Gastrocnemius medialis (tissue), 4 donors: ENCODE results near the gene HLA-DQA1. TPM values are rescaled to one million over a fixed set of nuclear protein-coding genes. Genes with fewer than 3 reads are reported as not detected.

Experiments used
- ATAC-seq, 2 donors: fragments of 150-250 bp; one replicate each; pipeline ENCODE4 v1.9.1; 2016
- DNase-seq, 2 donors: peaks; one replicate each; pipeline ENCODE4 v3.0.0-alpha.2; 2019
- H3K27ac ChIP-seq, 4 donors: fragments of 200-600 bp; sonication (generic); 1 replicate in 1 of 4; 2 replicates in 3 of 4; pipeline ENCODE4 v1.5.1; 2016 to 2018; ENCODE audit warnings: mild to moderate bottlenecking in 2 of 4, moderate library complexity in 1 of 4
- H3K27me3 ChIP-seq, 3 donors: fragments of 200-600 bp; sonication (generic) in 2 of 3; 1 replicate in 1 of 3; 2 replicates in 2 of 3; pipeline versions ENCODE4 v1.5.1 to v1.6.0; 2016 to 2019; ENCODE audit warnings: mild to moderate bottlenecking in 1 of 3, moderate library complexity in 1 of 3
- H3K36me3 ChIP-seq, 2 donors: fragments of 200-600 bp; sonication (generic) in 1 of 2; one replicate each; pipeline ENCODE4 v1.5.1; 2017 to 2018
- H3K4me1 ChIP-seq, 2 donors: fragments of 200-600 bp; sonication (generic) in 1 of 2; one replicate each; pipeline ENCODE4 v1.5.1; 2016 to 2017; ENCODE audit warnings: mild to moderate bottlenecking in 2 of 2
- H3K4me3 ChIP-seq, 4 donors: fragments of 200-600 bp; sonication (generic) in 3 of 4; 1 replicate in 1 of 4; 2 replicates in 3 of 4; pipeline ENCODE4 v1.5.1; 2016 to 2019; ENCODE audit warnings: mild to moderate bottlenecking in 2 of 4
- H3K9me3 ChIP-seq, 3 donors: fragments of 200-600 bp; sonication (generic) in 2 of 3; 1 replicate in 1 of 3; 2 replicates in 2 of 3; pipeline ENCODE4 v1.5.1; 2016 to 2019
- POLR2A ChIP-seq, 2 donors: fragments of 450-650 bp; IDR thresholded peaks; one replicate each; pipeline ENCODE4 v1.6.1; 2017; ENCODE audit warnings: antibody characterized with exemption in 2 of 2, mild to moderate bottlenecking in 2 of 2, moderate library complexity in 2 of 2
- in situ Hi-C, 4 donors: fragments of 200-750 bp; cut with MboI; loops; one replicate each; pipeline versions ENCODE4 v1.15.0 to v1.8.0; 2017; ENCODE audit warnings: low sequenced_read_pairs in 4 of 4
- intact Hi-C: fragments of 100-400 bp; cut with DNase I; formaldehyde crosslinking; loops from one replicate; pipeline ENCODE4 v1.15.1; 2023; ENCODE audit warnings: low total_unique reads
- total RNA-seq, 4 donors: library from RNA; depleted of rRNA; stranded (reverse); fragments of >200 nt; gene quantifications; one replicate each; pipeline versions ENCODE4 v1.1.0 to v1.2.3, GENCODE V29; 2016
- TF ChIP-seq, protein P1 (sequence below), 5 experiments: fragments of 450-650 bp in 3 of 5; fragments of 200-600 bp in 2 of 5; sonication (generic) in 2 of 5; IDR thresholded peaks in 4 of 5; conservative IDR thresholded peaks in 1 of 5; 1 replicate in 4 of 5; 2 replicates in 1 of 5; pipeline ENCODE4 v1.5.1; 2016 to 2019; ENCODE audit warnings: antibody characterized with exemption in 5 of 5, mild to moderate bottlenecking in 3 of 5, moderate library complexity in 3 of 5

The HLA-DQA1 gene
- total RNA-seq, 4 donors from 2014 or later = 0.66 to 3.5 (median 1.5) TPM; not detected in 1

- Histone ChIP-seq H3K9me3 (no peaks in the 10 kb centered on the region), H3K4me1 (no peaks in the 10 kb centered on the region), H3K27ac (no peak overlapping the region), H3K4me3 (no peak overlapping the region), H3K36me3 (no peaks in the 10 kb centered on the region), H3K27me3 (no peaks in the 10 kb centered on the region)
- intact Hi-C loops (no loop called here), in situ Hi-C loops (loop anchor here in 1 of 4 donors (25.0 kb wide), 1 partner anchor 110 kb away; no protein-coding TSS in a partner anchor)
- TF ChIP-seq, protein P1, sequence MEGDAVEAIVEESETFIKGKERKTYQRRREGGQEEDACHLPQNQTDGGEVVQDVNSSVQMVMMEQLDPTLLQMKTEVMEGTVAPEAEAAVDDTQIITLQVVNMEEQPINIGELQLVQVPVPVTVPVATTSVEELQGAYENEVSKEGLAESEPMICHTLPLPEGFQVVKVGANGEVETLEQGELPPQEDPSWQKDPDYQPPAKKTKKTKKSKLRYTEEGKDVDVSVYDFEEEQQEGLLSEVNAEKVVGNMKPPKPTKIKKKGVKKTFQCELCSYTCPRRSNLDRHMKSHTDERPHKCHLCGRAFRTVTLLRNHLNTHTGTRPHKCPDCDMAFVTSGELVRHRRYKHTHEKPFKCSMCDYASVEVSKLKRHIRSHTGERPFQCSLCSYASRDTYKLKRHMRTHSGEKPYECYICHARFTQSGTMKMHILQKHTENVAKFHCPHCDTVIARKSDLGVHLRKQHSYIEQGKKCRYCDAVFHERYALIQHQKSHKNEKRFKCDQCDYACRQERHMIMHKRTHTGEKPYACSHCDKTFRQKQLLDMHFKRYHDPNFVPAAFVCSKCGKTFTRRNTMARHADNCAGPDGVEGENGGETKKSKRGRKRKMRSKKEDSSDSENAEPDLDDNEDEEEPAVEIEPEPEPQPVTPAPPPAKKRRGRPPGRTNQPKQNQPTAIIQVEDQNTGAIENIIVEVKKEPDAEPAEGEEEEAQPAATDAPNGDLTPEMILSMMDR (IDR thresholded peaks at IDR 0.05 in 4 of 5, conservative IDR thresholded peaks at IDR 0.05 in 1 of 5) = no peak
- TF ChIP-seq POLR2A (IDR thresholded peaks at IDR 0.05) = no peak
- ATAC-seq = no peak
- DNase-seq = no peak
Measured at GRCh38 chr6:32597024-32597423, 40.2 kb upstream of the HLA-DQA1 start.

DNA sequence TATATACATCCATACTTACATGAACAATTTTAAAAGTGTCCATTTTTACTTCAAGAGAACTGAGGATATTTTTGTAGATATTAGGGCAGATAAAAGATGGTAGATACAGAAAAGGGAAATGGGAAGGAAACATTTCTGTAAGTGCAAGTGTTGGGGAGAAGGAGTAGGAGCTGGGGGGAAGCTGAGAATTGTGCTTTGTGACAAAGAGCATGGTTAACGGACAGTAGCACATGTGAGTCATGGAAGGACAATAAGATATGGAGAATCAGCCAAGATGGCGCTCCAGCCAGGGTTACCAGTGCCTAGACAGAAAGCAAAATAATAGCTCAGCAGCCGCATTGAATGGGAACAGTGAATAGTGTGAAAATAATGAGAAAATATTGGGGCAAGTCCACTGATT, 34.8 kb upstream of the HLA-DQA1 start:
- H3K27me3 ChIP-seq = no peaks in the 10 kb centered on the region
- H3K9me3 ChIP-seq = no peaks in the 10 kb centered on the region
- in situ Hi-C loops = no loop called here
- H3K4me3 ChIP-seq = no peak overlapping the region
- ATAC-seq (no peak), DNase-seq (no peak)
- H3K4me1 ChIP-seq = no peaks in the 10 kb centered on the region
- H3K36me3 ChIP-seq = no peaks in the 10 kb centered on the region
- no peak for TF ChIP-seq POLR2A (IDR thresholded peaks at IDR 0.05)
- TF ChIP-seq, protein P1 (IDR thresholded peaks at IDR 0.05 in 4 of 5, conservative IDR thresholded peaks at IDR 0.05 in 1 of 5) = no peak
- H3K27ac ChIP-seq = no peak overlapping the region
- intact Hi-C loops = no loop called here

DNA sequence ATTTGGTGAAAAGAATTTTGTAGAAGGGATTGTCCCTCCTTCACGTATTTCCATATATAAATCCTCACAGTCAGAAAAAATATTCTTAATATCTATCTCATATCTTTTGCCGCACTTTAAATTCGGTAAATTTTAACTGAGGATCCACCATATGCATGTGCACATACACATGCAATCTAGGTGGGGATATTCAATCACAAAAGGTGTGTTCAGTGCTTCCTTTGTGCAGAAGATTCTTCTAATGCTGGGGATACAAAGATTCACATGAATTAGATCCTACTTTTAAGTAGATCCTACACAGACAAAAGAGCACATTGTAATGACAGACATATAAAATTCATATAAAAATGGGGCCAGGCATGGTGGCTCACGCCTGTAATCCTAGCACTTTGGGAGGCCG, 34.0 kb upstream of the HLA-DQA1 start:
- DNase-seq (no peak), ATAC-seq (no peak)
- no peak for TF ChIP-seq POLR2A (IDR thresholded peaks at IDR 0.05)
- in situ Hi-C loops = no loop called here
- intact Hi-C loops = no loop called here
- H3K27me3 ChIP-seq = no peaks in the 10 kb centered on the region
- no peaks in the 10 kb centered on the region for H3K9me3 ChIP-seq
- H3K36me3 ChIP-seq = no peaks in the 10 kb centered on the region
- no peak overlapping the region for H3K4me3 ChIP-seq
- no peaks in the 10 kb centered on the region for H3K4me1 ChIP-seq
- H3K27ac ChIP-seq = peak overlapping the region in 1 of 4 donors; percentile 57

- no peak overlapping the region for H3K4me3 ChIP-seq
- ATAC-seq = no peak
- no peaks in the 10 kb centered on the region for H3K27me3 ChIP-seq
- H3K9me3 ChIP-seq = no peaks in the 10 kb centered on the region
- in situ Hi-C loops (no loop called here), intact Hi-C loops (no loop called here)
- no peak for DNase-seq
- peak overlapping the region in 1 of 4 donors; percentile 57 for H3K27ac ChIP-seq
- H3K4me1 ChIP-seq = no peaks in the 10 kb centered on the region
- no peak for TF ChIP-seq POLR2A (IDR thresholded peaks at IDR 0.05)
- TF ChIP-seq, protein P1 (IDR thresholded peaks at IDR 0.05 in 4 of 5, conservative IDR thresholded peaks at IDR 0.05 in 1 of 5) = no peak
- H3K36me3 ChIP-seq = no peaks in the 10 kb centered on the region
Measured at GRCh38 chr6:32603888-32604287, 33.3 kb upstream of the HLA-DQA1 start.

DNA sequence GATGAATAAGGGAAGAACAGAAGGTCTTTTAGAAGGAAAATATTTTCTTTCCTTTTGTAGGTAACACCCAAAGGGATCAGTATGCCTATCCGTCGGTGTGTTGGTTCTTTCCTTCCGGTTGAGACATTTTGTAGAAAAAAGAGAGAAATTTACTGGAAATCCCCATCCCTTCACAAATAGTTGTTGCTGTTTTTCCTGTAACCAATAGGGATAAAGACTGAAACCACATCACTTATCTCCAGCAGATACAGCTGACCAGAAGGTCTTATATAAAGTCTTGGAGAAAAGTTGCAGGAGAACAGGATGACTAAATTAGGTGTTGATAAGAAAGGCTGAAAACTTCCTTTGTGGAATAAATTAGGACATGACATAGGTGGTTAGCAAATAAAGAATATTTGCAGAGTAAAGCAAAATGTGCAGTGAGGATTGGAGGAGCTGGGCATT, 32.8 kb upstream of the HLA-DQA1 start:
- Histone ChIP-seq H3K9me3 (no peaks in the 10 kb centered on the region), H3K27ac (peak overlapping the region in 1 of 4 donors; percentile 57), H3K27me3 (no peaks in the 10 kb centered on the region), H3K4me3 (no peak overlapping the region), H3K4me1 (no peaks in the 10 kb centered on the region), H3K36me3 (no peaks in the 10 kb centered on the region)
- DNase-seq (no peak), ATAC-seq (peak; percentile 58 to 60)
- intact Hi-C loops (no loop called here), in situ Hi-C loops (no loop called here)
- TF ChIP-seq POLR2A (IDR thresholded peaks at IDR 0.05) = no peak
- TF ChIP-seq, protein P1 (IDR thresholded peaks at IDR 0.05 in 4 of 5, conservative IDR thresholded peaks at IDR 0.05 in 1 of 5) = no peak
